ENCODE results near the gene MAGEB17. TPM values are rescaled to one million over a fixed set of nuclear protein-coding genes. Genes with fewer than 3 reads are reported as not detected.
"Not testable (repeated sequence)": the region's sequence is repeated elsewhere in the genome, so short reads cannot be mapped to it uniquely, and the experiment has no call there.

MAGEB17 gene
- total and polyA plus RNA-seq, 9 of the 15 experiments (the other 6 are each of a cell fraction or from before 2014, with no cell fraction given) = 0.07 to 0.45 (median 0.14) TPM; not detected in 1

GRCh38 chrX:16160729-16161128 lies 6.6 kb upstream of the MAGEB17 start:
- TF ChIP-seq BCOR (IDR thresholded peaks at IDR 0.05) (no peak), MYNN (IDR thresholded peaks at IDR 0.05) (no peak), MYNN (CRISPR knock-in tag; IDR thresholded peaks at IDR 0.05) (no peak), ID3 (CRISPR knock-in tag; IDR thresholded peaks at IDR 0.05) (no peak), ID3 (tag; IDR thresholded peaks at IDR 0.05) (no peak), CTCFL (IDR thresholded peaks at IDR 0.05; ENCODE audit: borderline replicate concordance, insufficient read depth, low read depth, low read length, poor library complexity, severe bottlenecking) (no peak), MTA1 (IDR thresholded peaks at IDR 0.05; ENCODE audit: borderline replicate concordance) (no peak), SREBF1 (IDR thresholded peaks at IDR 0.05; ENCODE audit: borderline replicate concordance, low read depth, low read length) (no peak), EZH2 (IDR thresholded peaks at IDR 0.05; ENCODE audit: borderline replicate concordance, low read depth, low read length) (no peak), NR1H2 (CRISPR knock-in tag; IDR thresholded peaks at IDR 0.05) (no peak), TAF1 (IDR thresholded peaks at IDR 0.05; ENCODE audit: control insufficient read depth, extremely low read depth, insufficient read depth, low read length, severe bottlenecking) (no peak)
- FAIRE-seq (no peak), ATAC-seq (no peak), DNase-seq (ENCODE audit: extremely low read depth in 1 of 4, low spot score in 3 of 4) (no peak)
- Histone ChIP-seq H3K36me3 (ENCODE audit: control insufficient read depth, insufficient read depth, low read length) (no peaks in the 10 kb centered on the region), H3K9me3 (replicated peaks; ENCODE audit: control insufficient read depth, insufficient read depth, low read depth, low read length) (no peaks in the 10 kb centered on the region), H3K27me3 (ENCODE audit: control insufficient read depth in 2 of 2, insufficient read depth in 2 of 2, low read length in 2 of 2) (no peaks in the 10 kb centered on the region), H3K79me2 (ENCODE audit: control insufficient read depth, insufficient read depth, low read length) (no peaks in the 10 kb centered on the region), H3K4me3 (no peak overlapping the region), H3K27ac (ENCODE audit: extremely low read depth, low read depth, low read length) (no peak overlapping the region), H3K4me1 (replicated peaks in 1 of 2; ENCODE audit: control insufficient read depth in 2 of 2, insufficient read depth in 2 of 2, low read length in 2 of 2) (no peaks in the 10 kb centered on the region), H4K20me1 (replicated peaks; ENCODE audit: control insufficient read depth, insufficient read depth, low read length) (no peaks in the 10 kb centered on the region), H2AFZ (ENCODE audit: low read depth, low read length) (no peak overlapping the region), H3K9ac (ENCODE audit: insufficient read depth in 1 of 2, low read depth in 2 of 2, low read length in 2 of 2) (no peak overlapping the region), H3K4me2 (ENCODE audit: insufficient read depth, low read length) (no peak overlapping the region), H3K9me1 (ENCODE audit: control insufficient read depth, insufficient read depth, low read length) (no peaks in the 10 kb centered on the region)
- in situ Hi-C loops (cut with MboI) = no loop called here
- 5% methylated on average over 3 of the region's 3 CpGs for WGBS (ENCODE audit: insufficient coverage, low coverage, missing lambda C conversion rate)
- no TSS peak for BruUV-seq (replicated peaks)
- ChIA-PET POLR2A (interaction anchor here (0.7 kb wide), 1 partner anchor 44 kb away, joined by 5 read pairs; no protein-coding TSS in a partner anchor), CTCF (ENCODE audit: low intra/inter-chr PET ratio) (no interaction called here)
- intact Hi-C loops (cut with micrococcal nuclease) = no loop called here

GRCh38 chrX:16161173-16161572 lies 6.1 kb upstream of the MAGEB17 start:
- intact Hi-C loops (cut with micrococcal nuclease) = not testable (repeated sequence)

More at GRCh38 chrX:16161173-16161572, 6.1 kb upstream of the MAGEB17 start:
- H3K27me3 ChIP-seq (ENCODE audit: control insufficient read depth in 2 of 2, insufficient read depth in 2 of 2, low read length in 2 of 2); ATAC-seq; H3K4me2 ChIP-seq (ENCODE audit: insufficient read depth, low read length); DNase-seq (ENCODE audit: extremely low read depth in 1 of 4, low spot score in 3 of 4); H3K27ac ChIP-seq (ENCODE audit: extremely low read depth, low read depth, low read length); H3K36me3 ChIP-seq (ENCODE audit: control insufficient read depth, insufficient read depth, low read length); H4K20me1 ChIP-seq (replicated peaks; ENCODE audit: control insufficient read depth, insufficient read depth, low read length); H3K79me2 ChIP-seq (ENCODE audit: control insufficient read depth, insufficient read depth, low read length); H3K9me3 ChIP-seq (replicated peaks; ENCODE audit: control insufficient read depth, insufficient read depth, low read depth, low read length); H3K9ac ChIP-seq (ENCODE audit: insufficient read depth in 1 of 2, low read depth in 2 of 2, low read length in 2 of 2); BruUV-seq (replicated peaks); H3K4me3 ChIP-seq; H3K4me1 ChIP-seq (replicated peaks in 1 of 2; ENCODE audit: control insufficient read depth in 2 of 2, insufficient read depth in 2 of 2, low read length in 2 of 2); H2AFZ ChIP-seq (ENCODE audit: low read depth, low read length); FAIRE-seq; in situ Hi-C loops (cut with MboI); H3K9me1 ChIP-seq (ENCODE audit: control insufficient read depth, insufficient read depth, low read length): not testable (repeated sequence)
- WGBS (ENCODE audit: insufficient coverage, low coverage, missing lambda C conversion rate) = 8% methylated on average over 2 of the region's 2 CpGs
- ChIA-PET POLR2A (interaction anchor here (0.7 kb wide), 1 partner anchor 44 kb away, joined by 5 read pairs; no protein-coding TSS in a partner anchor), CTCF (ENCODE audit: low intra/inter-chr PET ratio) (interaction anchor here (0.6 kb wide), 1 partner anchor 1989 kb away, joined by 3 read pairs; no protein-coding TSS in a partner anchor)

Data from K562 (cell line).